Measurements from ENCODE around the gene ANXA6. TPM values are rescaled to one million over a fixed set of nuclear protein-coding genes. Genes with fewer than 3 reads are reported as not detected.

Gene ANXA6
- total and polyA plus RNA-seq, 4 donors: 61.4 to 208 (median 155) TPM

GRCh38 chr5:151054709-151055108 lies 102.9 kb downstream of the ANXA6 start:
- Histone ChIP-seq H3K9ac (ENCODE audit: insufficient read depth in 1 of 2, low read length in 2 of 2) (no peak overlapping the region), H3K4me1 (ENCODE audit: control insufficient read depth in 5 of 5, insufficient read depth in 5 of 5, low read length in 5 of 5) (peaks cover 0 to 13% (median 0%) of the 10 kb centered on the region in 5 donors), H3K4me3 (no peak overlapping the region), H3K27me3 (ENCODE audit: control insufficient read depth in 3 of 3, insufficient read depth in 3 of 3, low read length in 2 of 3) (no peaks in the 10 kb centered on the region), H3K27ac (ENCODE audit: low read depth in 1 of 2, low read length in 1 of 2) (no peak overlapping the region), H3K9me3 (ENCODE audit: control insufficient read depth in 4 of 4, insufficient read depth in 3 of 4, low read length in 3 of 4) (no peaks in the 10 kb centered on the region), H3K36me3 (ENCODE audit: control insufficient read depth in 4 of 4, insufficient read depth in 4 of 4, low read length in 4 of 4) (peaks cover 3 to 61% (median 20%) of the 10 kb centered on the region in 4 donors)
- 90 to 91% methylated on average over 3 of the region's 3 CpGs for WGBS, 2 donors
- DNase-seq: no peak
- TF ChIP-seq, protein P1, sequence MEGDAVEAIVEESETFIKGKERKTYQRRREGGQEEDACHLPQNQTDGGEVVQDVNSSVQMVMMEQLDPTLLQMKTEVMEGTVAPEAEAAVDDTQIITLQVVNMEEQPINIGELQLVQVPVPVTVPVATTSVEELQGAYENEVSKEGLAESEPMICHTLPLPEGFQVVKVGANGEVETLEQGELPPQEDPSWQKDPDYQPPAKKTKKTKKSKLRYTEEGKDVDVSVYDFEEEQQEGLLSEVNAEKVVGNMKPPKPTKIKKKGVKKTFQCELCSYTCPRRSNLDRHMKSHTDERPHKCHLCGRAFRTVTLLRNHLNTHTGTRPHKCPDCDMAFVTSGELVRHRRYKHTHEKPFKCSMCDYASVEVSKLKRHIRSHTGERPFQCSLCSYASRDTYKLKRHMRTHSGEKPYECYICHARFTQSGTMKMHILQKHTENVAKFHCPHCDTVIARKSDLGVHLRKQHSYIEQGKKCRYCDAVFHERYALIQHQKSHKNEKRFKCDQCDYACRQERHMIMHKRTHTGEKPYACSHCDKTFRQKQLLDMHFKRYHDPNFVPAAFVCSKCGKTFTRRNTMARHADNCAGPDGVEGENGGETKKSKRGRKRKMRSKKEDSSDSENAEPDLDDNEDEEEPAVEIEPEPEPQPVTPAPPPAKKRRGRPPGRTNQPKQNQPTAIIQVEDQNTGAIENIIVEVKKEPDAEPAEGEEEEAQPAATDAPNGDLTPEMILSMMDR (IDR thresholded peaks at IDR 0.05; ENCODE audit: control extremely low read depth, extremely low read depth): no peak
- no peak for ATAC-seq (ENCODE audit: insufficient read depth, low FRiP score)

DNA sequence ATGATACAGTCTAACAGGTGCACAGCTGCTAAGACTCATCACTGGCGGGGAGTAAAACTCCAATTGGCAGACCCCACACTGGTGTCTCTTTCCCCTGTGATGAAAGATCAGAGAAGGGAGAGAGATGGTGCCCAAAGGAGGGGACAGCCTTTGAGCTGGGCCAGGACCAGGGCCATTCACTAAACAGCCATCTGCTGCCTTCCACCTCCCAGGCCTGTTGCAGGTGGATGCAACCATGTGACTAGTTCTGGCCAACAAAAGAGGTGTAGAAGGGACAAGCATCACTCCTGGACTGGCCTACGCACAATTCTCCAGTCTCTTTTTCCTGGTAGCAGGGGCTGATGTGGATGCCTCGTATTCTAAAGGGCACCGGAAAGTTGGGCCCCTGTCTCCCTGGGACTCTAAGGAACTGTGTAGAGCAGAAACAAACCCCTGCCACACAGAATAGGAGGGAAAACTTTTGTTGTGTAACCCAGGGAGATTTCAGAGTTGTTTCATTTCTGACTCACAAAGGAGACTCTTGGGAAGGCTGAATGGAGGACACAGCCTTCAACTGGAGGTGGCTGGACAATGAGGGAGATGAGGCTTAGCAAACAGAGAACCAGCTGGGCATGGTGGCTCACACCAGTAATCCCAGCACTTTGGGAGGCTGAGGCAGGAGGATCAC lies 103.7 kb downstream of the ANXA6 start:
- TF ChIP-seq, protein P1 (IDR thresholded peaks at IDR 0.05; ENCODE audit: control extremely low read depth, extremely low read depth): no peak
- Histone ChIP-seq H3K9ac (ENCODE audit: insufficient read depth in 1 of 2, low read length in 2 of 2) (no peak overlapping the region), H3K4me3 (no peak overlapping the region), H3K36me3 (ENCODE audit: control insufficient read depth in 4 of 4, insufficient read depth in 4 of 4, low read length in 4 of 4) (peaks cover 4 to 65% (median 26%) of the 10 kb centered on the region in 4 donors), H3K4me1 (ENCODE audit: control insufficient read depth in 5 of 5, insufficient read depth in 5 of 5, low read length in 5 of 5) (peaks cover 0 to 11% (median 0%) of the 10 kb centered on the region in 5 donors), H3K9me3 (ENCODE audit: control insufficient read depth in 4 of 4, insufficient read depth in 3 of 4, low read length in 3 of 4) (no peaks in the 10 kb centered on the region), H3K27me3 (ENCODE audit: control insufficient read depth in 3 of 3, insufficient read depth in 3 of 3, low read length in 2 of 3) (no peaks in the 10 kb centered on the region), H3K27ac (ENCODE audit: low read depth in 1 of 2, low read length in 1 of 2) (peak overlapping the region in 1 of 2 donors; percentile 2)
- 97% methylated on average over 4 of the region's 4 CpGs for WGBS, 2 donors
- ATAC-seq (ENCODE audit: insufficient read depth, low FRiP score) (no peak), DNase-seq (no peak)

DNA sequence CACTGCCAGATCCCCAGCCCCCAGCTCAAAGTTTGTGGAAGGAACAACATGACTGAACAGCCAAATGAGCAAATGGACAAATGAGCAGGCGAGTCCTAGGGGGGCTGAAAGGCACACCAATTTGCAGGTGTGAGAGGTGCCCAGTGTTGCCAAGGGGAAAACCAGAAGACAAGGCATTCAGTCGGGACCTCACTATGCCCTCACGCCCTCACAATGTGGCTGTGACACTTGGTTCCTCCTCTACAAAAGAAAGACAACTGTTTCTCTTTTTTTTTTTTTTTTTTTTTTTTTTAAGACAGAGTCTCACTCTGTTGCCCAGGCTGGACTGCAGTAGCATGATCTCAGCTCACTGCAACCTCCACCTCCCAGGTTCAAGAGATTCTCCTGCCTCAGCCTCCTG lies 104.7 kb downstream of the ANXA6 start:
- DNase-seq: no peak
- Histone ChIP-seq H3K4me3 (no peak overlapping the region), H3K4me1 (ENCODE audit: control insufficient read depth in 5 of 5, insufficient read depth in 5 of 5, low read length in 5 of 5) (peaks cover 0 to 7% (median 0%) of the 10 kb centered on the region in 5 donors), H3K27ac (ENCODE audit: low read depth in 1 of 2, low read length in 1 of 2) (peak overlapping the region in 1 of 2 donors; percentile 1), H3K36me3 (ENCODE audit: control insufficient read depth in 4 of 4, insufficient read depth in 4 of 4, low read length in 4 of 4) (peaks cover 4 to 67% (median 25%) of the 10 kb centered on the region in 4 donors), H3K9ac (ENCODE audit: insufficient read depth in 1 of 2, low read length in 2 of 2) (no peak overlapping the region), H3K9me3 (ENCODE audit: control insufficient read depth in 4 of 4, insufficient read depth in 3 of 4, low read length in 3 of 4) (no peaks in the 10 kb centered on the region), H3K27me3 (ENCODE audit: control insufficient read depth in 3 of 3, insufficient read depth in 3 of 3, low read length in 2 of 3) (no peaks in the 10 kb centered on the region)
- WGBS, 2 donors: 69 to 79% methylated on average over 3 of the region's 3 CpGs
- no peak for ATAC-seq (ENCODE audit: insufficient read depth, low FRiP score)
- TF ChIP-seq, protein P1 (IDR thresholded peaks at IDR 0.05; ENCODE audit: control extremely low read depth, extremely low read depth): no peak
